Smooth muscle cell (in vitro differentiated cells): ENCODE results near the gene PADI6. TPM values are rescaled to one million over a fixed set of nuclear protein-coding genes. Genes with fewer than 3 reads are reported as not detected.

Experiments
- DNase-seq: peaks from one replicate; lab custom pipeline; 2025; ENCODE audit not compliant: unreplicated experiment; lab: John Stamatoyannopoulos, UW
- H2AFZ ChIP-seq: fragments of 200-600 bp; sonication (generic); 2 replicates; pipeline ENCODE4 v1.6.0; 2016; ENCODE audit warnings: antibody characterized with exemption, low read depth, mild to moderate bottlenecking
- H3F3A ChIP-seq: fragments of 200-600 bp; sonication (generic); 2 replicates; pipeline ENCODE4 v1.6.0; 2017; ENCODE audit warnings: antibody characterized with exemption, low read depth
- H3K27ac ChIP-seq: fragments of 200-600 bp; sonication (generic); 2 replicates; pipeline ENCODE4 v1.5.1; 2016; ENCODE audit warnings: low read depth, mild to moderate bottlenecking
- H3K27me3 ChIP-seq: fragments of 200-600 bp; sonication (generic); 2 replicates; pipeline ENCODE4 v1.6.1; 2016; ENCODE audit warnings: low read depth, mild to moderate bottlenecking
- H3K36me3 ChIP-seq: fragments of 200-600 bp; sonication (generic); 2 replicates; pipeline ENCODE4 v1.5.1; 2016; ENCODE audit warnings: low read depth
- H3K4me1 ChIP-seq: fragments of 200-600 bp; sonication (generic); 2 replicates; pipeline ENCODE4 v1.5.1; 2016; ENCODE audit warnings: low read depth
- H3K4me2 ChIP-seq: fragments of 200-600 bp; sonication (generic); 2 replicates; pipeline ENCODE4 v1.6.0; 2016; ENCODE audit warnings: mild to moderate bottlenecking
- H3K4me3 ChIP-seq: fragments of 200-600 bp; sonication (generic); 2 replicates; pipeline ENCODE4 v1.5.1; 2016; ENCODE audit warnings: mild to moderate bottlenecking
- H3K79me2 ChIP-seq: fragments of 200-600 bp; sonication (generic); 2 replicates; pipeline ENCODE4 v1.6.0; 2016; ENCODE audit warnings: low read depth, mild to moderate bottlenecking
- H3K9ac ChIP-seq: fragments of 200-600 bp; sonication (generic); 2 replicates; pipeline ENCODE4 v1.6.0; 2016; ENCODE audit warnings: low read depth
- H3K9me3 ChIP-seq: fragments of 200-600 bp; sonication (generic); replicated peaks from 2 replicates; pipeline ENCODE4 v1.5.1; 2016; ENCODE audit warnings: low read depth
- H4K20me1 ChIP-seq: fragments of 200-600 bp; sonication (generic); 2 replicates; pipeline ENCODE4 v1.6.0; 2016; ENCODE audit warnings: low read depth
- WGBS: methylation state at CpG from one replicate; pipeline ENCODE4 v1.1.7; 2016; ENCODE audit warnings: low lambda C conversion rate; 5-methylcytosine and 5-hydroxymethylcytosine counted together
- polyA plus RNA-seq: library from polyadenylated mRNA; unstranded; fragments of >200 nt; fragmentation: Nextera tagmentation; extraction: Ambion mirVana; gene quantifications from 2 replicates; pipeline ENCODE4 v1.2.1, GENCODE V29; 2016
- total RNA-seq: library from RNA; depleted of rRNA; stranded (reverse); fragments of >200 nt; gene quantifications from 2 replicates; pipeline ENCODE4 v1.2.3, GENCODE V29; 2014
- TF ChIP-seq, protein P1 (sequence below): fragments of 200-600 bp; sonication (generic); IDR thresholded peaks from 2 replicates; pipeline ENCODE4 v1.5.1; 2017; ENCODE audit warnings: borderline replicate concordance, mild to moderate bottlenecking, antibody characterized with exemption; ENCODE audit not compliant: insufficient read depth, poor library complexity, severe bottlenecking

PADI6 gene
- total and polyA plus RNA-seq, 2 experiments from 2014 or later = not detected

DNA sequence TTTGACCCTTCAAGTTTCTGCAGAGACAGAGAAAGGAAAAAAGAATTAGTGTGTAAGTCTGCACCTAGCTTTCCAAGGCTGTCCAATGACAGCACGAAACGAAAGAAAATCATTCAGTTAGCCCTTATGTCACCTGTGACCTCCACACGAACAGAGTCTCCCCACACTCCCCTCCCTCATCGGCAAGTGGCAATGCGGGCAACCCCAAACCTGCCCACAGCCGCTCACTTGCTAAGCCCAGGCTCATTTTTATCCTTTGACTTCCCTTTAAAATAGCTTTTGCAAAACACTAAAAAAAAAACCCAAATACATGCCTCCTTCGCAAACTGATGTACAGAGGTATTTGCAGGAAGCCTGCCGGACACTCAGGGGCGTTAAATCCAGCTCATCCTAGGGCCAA is 57.2 kb downstream of the PADI6 start:
- H3K4me3 ChIP-seq = no peak overlapping the region
- H3K27me3 ChIP-seq = no peaks in the 10 kb centered on the region
- peaks cover 99% of the 10 kb centered on the region for H4K20me1 ChIP-seq
- 93% methylated on average over 9 of the region's 9 CpGs for WGBS
- no peak overlapping the region for H2AFZ ChIP-seq
- no peaks in the 10 kb centered on the region for H3K4me1 ChIP-seq
- TF ChIP-seq, protein P1, sequence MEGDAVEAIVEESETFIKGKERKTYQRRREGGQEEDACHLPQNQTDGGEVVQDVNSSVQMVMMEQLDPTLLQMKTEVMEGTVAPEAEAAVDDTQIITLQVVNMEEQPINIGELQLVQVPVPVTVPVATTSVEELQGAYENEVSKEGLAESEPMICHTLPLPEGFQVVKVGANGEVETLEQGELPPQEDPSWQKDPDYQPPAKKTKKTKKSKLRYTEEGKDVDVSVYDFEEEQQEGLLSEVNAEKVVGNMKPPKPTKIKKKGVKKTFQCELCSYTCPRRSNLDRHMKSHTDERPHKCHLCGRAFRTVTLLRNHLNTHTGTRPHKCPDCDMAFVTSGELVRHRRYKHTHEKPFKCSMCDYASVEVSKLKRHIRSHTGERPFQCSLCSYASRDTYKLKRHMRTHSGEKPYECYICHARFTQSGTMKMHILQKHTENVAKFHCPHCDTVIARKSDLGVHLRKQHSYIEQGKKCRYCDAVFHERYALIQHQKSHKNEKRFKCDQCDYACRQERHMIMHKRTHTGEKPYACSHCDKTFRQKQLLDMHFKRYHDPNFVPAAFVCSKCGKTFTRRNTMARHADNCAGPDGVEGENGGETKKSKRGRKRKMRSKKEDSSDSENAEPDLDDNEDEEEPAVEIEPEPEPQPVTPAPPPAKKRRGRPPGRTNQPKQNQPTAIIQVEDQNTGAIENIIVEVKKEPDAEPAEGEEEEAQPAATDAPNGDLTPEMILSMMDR = no peak
- peaks cover 56% of the 10 kb centered on the region for H3K79me2 ChIP-seq
- no peak overlapping the region for H3K27ac ChIP-seq
- H3K9me3 ChIP-seq = no peaks in the 10 kb centered on the region
- DNase-seq = no peak
- no peaks in the 10 kb centered on the region for H3F3A ChIP-seq
- H3K9ac ChIP-seq = no peak overlapping the region
- H3K36me3 ChIP-seq = no peaks in the 10 kb centered on the region
- H3K4me2 ChIP-seq = no peak overlapping the region

- WGBS = 100% methylated on average over 3 of the region's 3 CpGs
- TF ChIP-seq, protein P1 = no peak
- H4K20me1 ChIP-seq = peaks cover 99% of the 10 kb centered on the region
Measured at GRCh38 chr1:17432412-17432811, 60.4 kb downstream of the PADI6 start.

GRCh38 chr1:17433261-17433660 is 61.3 kb downstream of the PADI6 start:
- Histone ChIP-seq H3K4me1 (peaks cover 14% of the 10 kb centered on the region), H3K79me2 (peaks cover 82% of the 10 kb centered on the region), H3K4me3 (no peak overlapping the region), H3K27ac (no peak overlapping the region), H3K4me2 (no peak overlapping the region), H3K9ac (no peak overlapping the region), H3F3A (peaks cover 6% of the 10 kb centered on the region), H3K36me3 (no peaks in the 10 kb centered on the region), H3K9me3 (no peaks in the 10 kb centered on the region), H3K27me3 (no peaks in the 10 kb centered on the region), H4K20me1 (peaks cover 90% of the 10 kb centered on the region), H2AFZ (no peak overlapping the region)
- 97% methylated on average over 13 of the region's 13 CpGs for WGBS
- TF ChIP-seq, protein P1 = no peak
- no peak for DNase-seq

More at GRCh38 chr1:17432412-17432811, 60.4 kb downstream of the PADI6 start:
- Histone ChIP-seq H3K36me3 (no peaks in the 10 kb centered on the region), H3K27me3 (no peaks in the 10 kb centered on the region), H2AFZ (no peak overlapping the region), H3K9ac (no peak overlapping the region), H3K4me3 (no peak overlapping the region), H3K79me2 (peaks cover 88% of the 10 kb centered on the region), H3K27ac (no peak overlapping the region), H3F3A (peaks cover 6% of the 10 kb centered on the region), H3K4me2 (no peak overlapping the region), H3K9me3 (no peaks in the 10 kb centered on the region), H3K4me1 (peaks cover 14% of the 10 kb centered on the region)
- no peak for DNase-seq

DNA sequence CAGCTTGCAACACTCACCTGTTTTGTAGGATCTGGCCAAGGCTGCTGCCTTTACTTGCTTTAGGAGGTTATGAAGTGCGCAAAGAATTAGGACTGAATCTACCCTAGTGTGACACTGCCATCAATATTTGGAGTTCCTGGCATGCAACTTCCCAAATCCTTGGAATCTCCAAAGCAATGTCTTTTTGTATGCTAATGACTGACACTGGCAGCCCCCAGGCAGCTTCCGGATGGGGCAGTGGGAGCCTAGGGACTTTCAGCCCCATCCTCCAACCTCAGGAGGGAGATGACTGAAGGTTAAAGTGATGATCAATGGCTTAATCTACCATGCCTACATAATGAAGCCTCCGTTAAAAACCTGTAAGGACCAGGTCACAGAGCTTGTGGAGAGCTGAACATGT is 62.0 kb downstream of the PADI6 start:
- Histone ChIP-seq H3K36me3 (no peaks in the 10 kb centered on the region), H4K20me1 (peaks cover 83% of the 10 kb centered on the region), H3K4me2 (no peak overlapping the region), H3K79me2 (peaks cover 80% of the 10 kb centered on the region), H2AFZ (no peak overlapping the region), H3K9ac (no peak overlapping the region), H3K27ac (no peak overlapping the region), H3K9me3 (no peaks in the 10 kb centered on the region), H3F3A (peaks cover 11% of the 10 kb centered on the region), H3K4me3 (no peak overlapping the region), H3K27me3 (no peaks in the 10 kb centered on the region), H3K4me1 (peaks cover 14% of the 10 kb centered on the region)
- TF ChIP-seq, protein P1 = no peak
- no peak for DNase-seq
- WGBS = 64% methylated on average over 3 of the region's 3 CpGs
